NB4 (cell line): ENCODE measurements around the gene WDR47.

Source experiments
- CTCF ChIP-seq: IDR thresholded peaks from one replicate; pipeline ENCODE4 v1.5.1; 2012; ENCODE audit warnings: low read depth, low read length
- POLR2A ChIP-seq: IDR thresholded peaks from 2 replicates; pipeline ENCODE4 v1.6.1; 2011; ENCODE audit warnings: mild to moderate bottlenecking; ENCODE audit not compliant: insufficient read length; ENCODE audit errors: extremely low read depth

DNA sequence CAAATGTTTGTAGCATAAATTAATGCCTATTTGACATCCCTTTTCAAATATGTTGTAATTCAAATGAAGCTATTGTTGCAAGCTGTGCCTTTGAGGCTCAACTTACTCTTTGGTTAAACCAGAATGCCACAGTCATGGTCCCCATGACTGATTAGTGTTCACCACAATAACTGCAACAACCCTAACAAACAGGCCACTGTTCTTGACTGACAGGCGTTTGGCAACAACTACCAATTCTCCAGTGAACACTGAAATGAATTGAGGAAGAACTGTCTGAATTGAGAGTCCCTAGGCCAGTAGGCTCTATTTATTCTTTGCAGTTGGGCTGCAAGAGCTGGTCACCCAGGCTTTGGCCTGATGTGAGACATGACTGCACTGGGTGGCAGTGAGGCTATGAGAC is 42.0 kb upstream of the WDR47 start:
- TF ChIP-seq CTCF (no peak), POLR2A (no peak)
